GF-D8 (cell line): ENCODE results near the gene SEPTIN5.
"Not testable (repeated sequence)": the region's sequence is repeated elsewhere in the genome, so short reads cannot be mapped to it uniquely, and the experiment has no call there.

ENCODE experiments used
- DNase-seq: peaks from one replicate; lab custom pipeline; 2025; lab: John Stamatoyannopoulos, UW

The SEPTIN5 gene

DNA sequence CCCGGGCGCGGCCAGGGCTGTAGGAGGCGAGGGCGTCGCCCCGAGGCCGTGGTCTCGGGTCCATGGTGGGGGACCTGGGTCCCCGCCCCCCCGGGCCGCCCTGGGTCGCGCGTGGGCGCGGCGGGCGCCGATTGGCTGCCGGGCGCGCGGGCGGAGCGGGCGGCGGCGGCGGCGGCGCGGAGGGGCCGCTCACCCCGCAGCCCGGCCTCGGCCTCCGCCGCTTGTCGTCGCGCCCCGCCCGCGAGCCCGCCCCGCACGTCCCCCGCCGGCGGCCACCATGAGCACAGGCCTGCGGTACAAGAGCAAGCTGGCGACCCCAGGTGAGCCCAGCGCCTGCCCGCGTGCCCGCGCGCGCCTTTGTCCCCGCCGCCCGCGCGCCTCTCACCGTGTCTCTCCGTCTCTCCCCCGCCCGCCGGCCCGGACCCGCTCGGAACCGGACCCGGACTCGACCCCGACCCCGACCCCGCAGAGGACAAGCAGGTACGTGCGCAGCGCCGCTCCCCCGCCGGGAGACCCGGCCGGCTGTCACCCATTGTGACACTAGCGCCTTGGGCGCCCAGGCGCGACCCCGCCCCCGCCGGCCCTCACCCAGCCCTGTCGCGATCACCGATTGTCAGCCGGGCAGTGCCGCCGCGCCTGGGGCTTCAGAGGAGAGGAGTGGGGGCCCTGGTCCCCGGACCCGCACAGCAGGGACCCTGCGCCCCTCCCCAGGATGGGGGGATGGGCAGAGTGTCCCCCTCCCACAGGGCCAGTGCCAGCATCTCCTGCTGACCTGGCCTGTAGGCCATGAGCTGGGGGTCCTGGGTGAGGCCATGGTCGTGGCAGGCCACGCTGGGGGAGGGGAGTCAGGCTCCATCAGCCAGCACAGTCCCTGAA is at the start of gene SEPTIN5:
Gene SEPTIN5, plus strand, starts transcription at position 192 of the 876 bp plus-strand sequence. Its CDS starts 86 bp downstream, at position 278.
- no peak for DNase-seq

DNA sequence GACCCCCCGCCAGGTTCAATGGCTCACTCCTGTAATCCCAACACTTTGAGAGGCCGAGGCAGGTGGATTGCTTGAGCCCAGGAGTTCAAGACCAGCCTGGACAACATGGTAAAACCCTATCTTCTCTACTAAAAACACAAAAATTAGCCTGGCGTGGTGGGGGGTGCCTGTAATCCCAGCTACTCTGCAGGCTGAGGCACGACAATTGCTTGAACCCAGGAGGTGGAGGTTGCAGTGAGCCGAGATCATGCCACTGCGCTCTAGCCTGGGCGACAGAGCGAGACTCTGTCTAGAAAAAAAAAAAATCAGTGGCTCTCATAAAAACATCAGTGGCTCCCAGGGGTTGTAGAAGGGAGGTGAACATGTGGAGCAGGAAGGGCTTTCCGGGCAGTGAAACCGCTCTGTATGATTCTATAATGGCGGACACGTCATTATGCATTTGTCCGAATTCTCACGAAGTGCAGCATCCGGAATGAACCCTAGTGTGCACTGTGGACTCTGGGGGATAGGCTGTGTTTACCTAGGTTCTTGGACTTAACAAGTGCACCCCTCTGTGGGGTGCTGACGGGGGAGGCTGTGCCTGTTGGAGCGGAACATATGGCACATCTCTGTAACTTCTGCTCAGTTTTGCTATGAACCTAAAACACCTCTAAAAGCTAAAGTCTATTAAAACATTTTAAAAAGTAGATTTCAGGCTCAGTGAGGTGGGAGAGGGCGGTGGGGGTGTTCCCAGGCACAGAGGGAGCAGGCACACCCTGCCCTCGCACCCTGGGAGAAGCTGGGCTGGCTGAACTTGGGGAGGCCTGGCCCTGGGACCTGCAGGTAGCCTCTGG is 49.1 kb upstream of the SEPTIN5 start:
- no peak for DNase-seq

- no peak for DNase-seq
These were observed 48.3 kb upstream of the SEPTIN5 start for GRCh38 chr22:19665784-19666672.

DNA sequence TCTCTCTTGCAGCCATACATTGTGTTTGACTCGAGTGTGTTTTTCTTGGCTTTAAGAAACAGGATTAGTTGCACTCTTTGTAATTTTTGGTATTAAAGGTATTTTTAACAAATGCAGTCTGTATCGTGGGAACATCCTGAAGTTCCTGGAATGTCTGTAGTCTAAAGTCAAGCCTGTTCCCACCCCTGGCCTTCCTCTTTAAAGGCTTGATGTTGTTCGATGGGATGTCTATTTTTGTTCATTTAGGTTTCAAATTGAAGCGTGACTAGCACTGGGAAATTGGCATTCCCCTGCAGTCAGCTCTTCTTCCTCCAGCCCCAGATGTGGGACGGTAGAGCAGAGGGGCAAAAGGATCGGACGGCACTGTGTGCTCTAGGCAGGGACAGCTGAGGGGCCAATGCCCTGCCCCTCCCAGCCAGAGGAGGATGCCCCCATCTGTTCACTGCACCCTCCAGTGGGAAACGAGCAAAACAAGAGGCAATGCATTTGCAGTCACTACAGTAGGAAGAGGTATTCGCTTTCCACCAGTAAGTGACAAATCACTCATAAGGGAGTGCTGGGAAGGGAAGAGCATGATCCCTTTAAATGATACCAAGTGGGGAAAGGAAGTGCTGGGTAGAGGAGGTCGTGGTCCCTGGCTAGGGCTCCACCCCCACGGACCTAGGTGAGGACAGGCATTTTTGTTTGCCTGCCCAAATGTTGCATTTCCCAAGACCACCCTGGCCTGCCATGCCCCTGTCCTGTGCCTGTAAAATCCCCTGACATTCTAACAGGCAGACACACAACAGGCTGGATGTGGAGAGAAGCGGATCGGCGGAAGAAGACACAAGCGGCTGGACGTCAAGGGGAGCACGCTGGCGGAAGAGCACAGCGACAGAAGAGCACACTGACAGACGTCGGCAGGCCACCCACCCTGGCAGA is 47.4 kb upstream of the SEPTIN5 start:
- DNase-seq: no peak

DNA sequence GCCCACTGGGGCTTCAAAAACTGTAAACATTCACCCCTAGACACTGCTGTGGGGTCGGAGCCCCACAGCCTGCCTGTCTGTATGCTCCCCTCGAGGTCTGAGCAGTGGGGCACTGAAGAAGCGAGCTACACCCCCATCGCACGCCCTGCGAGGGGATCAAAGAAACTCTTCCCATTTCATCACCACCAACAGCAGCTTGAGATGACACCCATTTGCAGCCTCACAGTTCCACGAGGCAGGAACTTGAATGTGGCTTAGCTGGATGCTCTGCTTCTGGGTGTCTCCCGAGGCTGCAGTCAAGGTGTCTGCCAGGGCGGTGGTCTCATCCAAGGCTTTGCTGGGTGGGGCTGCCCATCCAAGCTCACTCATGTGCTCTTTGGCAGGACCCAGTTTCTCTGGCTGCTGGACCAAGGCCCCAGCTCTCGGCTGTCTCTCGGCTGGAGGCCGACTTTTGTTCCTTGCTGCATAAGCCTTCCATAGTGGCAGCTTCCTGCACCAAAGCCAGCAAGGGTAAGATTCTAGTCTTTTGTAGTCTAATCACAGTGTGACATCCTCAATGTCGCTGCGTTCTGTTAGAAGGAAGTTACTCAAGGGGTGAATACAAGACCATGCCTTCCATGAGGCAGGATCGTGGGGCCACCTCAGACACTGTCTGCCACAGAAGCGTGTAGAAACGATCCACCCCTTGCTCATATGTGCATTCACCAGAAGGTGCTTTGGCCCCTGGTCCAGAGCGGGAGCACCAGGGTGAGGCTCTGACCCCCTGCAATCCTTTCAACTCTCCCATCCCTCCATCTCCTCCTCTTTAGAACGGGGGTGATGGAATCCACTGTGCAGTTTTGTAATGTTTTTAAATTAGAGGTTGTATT is 46.2 kb upstream of the SEPTIN5 start:
- DNase-seq: no peak

GRCh38 chr22:19668748-19669147 is 45.6 kb upstream of the SEPTIN5 start:
- DNase-seq: no peak

DNA sequence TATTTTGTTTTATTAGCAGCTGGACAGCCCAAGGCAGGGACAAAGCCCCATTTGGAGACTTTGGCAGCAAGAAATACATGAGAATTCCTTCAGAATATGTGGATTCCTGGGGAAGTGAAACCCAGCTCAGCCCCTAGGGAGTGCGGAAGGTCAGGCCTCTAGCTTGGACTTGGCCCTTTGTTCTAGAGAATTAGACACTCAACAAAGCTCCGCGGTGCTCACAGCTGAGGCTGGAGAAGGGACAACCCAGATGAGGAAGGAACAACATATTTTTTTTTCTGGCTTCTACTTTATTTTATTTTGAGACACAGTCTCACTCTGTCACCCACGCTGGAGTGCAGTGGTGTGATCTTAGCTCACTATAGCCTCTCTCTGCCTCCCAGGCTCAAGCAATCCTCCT is 44.7 kb upstream of the SEPTIN5 start:
- DNase-seq: no peak

- DNase-seq: no peak
These were observed 43.0 kb upstream of the SEPTIN5 start for GRCh38 chr22:19671316-19671715.

DNA sequence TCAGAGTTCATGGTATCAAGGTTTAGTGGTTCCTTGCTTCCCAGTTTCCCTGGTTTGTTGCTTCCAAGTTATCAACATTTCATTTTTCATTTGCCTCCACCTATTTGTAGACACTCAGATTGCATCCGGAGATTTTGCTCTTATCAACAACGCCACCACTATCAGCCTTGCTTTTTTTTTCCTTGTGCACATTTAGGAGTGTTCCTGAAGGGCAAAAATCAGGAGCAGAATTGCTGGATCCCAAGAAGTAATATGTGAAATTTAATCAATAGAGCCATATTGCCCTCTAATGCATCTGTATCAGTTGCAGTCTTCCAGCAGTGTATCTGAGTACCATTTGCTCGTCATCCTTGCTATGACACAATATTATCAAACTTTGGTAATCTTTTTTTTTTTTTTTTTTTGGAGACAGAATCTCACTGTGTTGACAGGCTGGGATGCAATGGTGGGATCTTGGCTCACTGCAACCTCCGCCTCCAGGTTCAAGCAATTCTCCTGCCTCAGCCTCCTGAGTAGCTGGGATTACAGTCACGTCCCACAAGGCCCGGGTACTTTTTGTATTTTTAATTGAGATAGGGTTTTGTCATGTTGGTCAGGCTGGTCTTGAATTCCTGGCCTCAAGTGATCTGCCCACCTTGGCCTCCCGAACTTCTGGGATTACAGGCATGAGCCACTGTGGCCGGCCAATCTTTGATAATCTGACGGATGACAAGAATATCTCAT is 42.1 kb upstream of the SEPTIN5 start:
- DNase-seq: no peak

- DNase-seq: no peak
These were observed 40.6 kb upstream of the SEPTIN5 start for GRCh38 chr22:19673660-19674059.

- DNase-seq: no peak
These were observed 40.0 kb upstream of the SEPTIN5 start for GRCh38 chr22:19674129-19674928.

DNA sequence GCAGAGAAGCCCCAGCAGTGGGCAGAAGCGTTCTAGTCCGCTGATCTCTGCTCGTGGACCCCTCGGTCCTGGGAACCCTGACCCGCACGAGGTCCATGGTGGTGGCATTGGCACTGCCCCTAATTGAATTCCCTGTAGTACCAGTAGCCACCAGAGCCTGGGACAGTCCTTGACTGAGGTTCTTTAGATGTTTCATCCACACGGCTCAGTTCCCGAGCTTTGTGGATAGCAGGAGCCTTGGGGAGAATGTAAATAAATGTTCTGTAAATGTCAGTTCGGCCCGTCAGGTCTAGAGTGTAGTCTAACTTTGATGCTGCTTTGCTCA is 39.4 kb upstream of the SEPTIN5 start:
- DNase-seq: no peak

DNA sequence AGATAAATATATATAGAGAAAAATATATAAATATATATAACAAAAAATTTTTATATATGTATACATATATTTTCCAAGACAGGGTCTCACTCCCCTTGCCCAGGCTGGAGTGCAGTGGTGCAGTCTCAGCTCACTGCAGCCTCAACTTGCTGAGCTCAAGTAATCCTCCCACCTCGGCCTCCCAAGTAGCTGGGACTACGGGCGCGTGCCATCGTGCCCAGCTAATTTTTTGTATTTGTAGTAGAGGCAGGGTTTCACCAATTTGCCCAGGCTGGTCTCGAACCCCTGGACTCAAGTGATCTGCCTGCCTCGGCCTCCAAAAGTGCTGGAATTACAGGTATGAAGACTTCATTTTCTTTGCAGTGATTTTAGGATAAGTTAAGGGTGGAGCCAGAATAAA is 38.9 kb upstream of the SEPTIN5 start:
- no peak for DNase-seq

DNA sequence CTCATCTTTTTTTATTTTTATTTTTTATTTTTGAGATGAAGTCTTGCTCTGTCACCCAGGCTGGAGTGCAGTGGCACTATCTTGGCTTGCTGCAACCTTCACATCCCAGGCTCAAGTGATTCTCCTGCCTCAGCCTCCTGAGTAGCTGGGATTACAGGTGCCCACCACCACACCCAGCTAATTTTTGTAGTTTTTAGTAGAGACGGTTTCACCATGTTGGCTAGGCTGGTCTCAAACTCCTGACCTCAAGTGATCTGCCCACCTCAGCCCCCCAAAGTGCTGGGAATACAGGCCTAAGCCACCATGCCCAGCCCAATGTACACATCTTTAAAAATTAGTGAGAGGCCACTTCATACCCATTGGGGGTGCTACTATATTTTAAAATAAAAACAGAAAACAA is 37.9 kb upstream of the SEPTIN5 start:
- DNase-seq: not testable (repeated sequence)

DNA sequence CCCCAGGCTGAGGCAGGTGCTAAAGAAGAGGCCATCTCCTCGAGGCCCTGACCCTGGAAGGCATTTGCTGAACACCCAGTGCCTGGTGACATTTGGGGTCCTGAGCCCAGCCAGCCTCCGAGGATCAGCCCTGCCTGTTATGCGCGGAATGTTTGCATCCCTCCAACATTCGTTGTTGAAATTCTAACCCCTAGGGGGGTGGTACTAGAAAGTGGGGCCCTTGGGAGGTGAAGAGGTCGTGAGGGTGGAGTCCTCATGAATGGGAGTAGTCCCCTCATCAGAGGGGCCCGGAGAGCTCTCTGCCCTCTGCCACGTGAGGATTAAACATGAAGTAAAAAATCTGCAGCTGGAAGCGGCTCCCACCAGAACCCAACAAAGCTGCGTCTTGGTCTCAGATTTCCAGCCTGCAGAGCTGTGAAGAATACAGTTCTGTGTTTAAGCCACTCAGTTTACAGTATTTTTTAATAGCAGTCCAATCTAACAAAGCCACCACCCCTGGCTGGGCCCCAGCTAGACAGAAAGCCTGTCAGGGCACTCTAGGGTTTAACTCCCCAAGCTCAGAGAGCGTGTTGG is 35.3 kb upstream of the SEPTIN5 start:
- no peak for DNase-seq

DNA sequence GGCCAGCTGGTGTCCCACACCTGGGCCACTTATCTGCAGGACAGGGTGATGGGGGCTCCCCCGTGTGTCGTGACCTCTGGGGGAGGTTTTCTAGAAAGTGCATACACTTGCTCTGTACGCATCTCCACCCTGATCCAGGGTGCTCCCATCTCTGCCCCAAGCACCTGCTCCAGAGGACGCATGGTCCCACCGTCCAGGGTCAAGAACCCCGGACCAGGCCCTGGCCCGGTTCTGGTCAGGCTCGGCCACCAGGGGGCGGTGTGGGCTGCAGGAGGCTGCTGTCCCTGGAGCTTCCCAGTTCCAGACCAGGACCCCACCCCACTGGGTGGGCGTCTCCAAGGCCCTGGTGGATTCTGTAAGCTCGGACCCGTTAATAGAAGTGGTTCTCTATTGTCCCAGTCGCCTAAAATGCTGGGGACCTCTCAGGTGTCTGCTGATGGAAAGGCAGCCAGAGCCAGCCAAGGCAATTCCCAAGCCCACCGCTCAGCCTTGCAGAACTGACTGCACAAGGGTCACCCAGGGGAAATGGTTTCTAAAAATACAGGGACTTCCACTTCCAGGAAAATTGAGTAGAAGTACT is 34.7 kb upstream of the SEPTIN5 start:
- no peak for DNase-seq

GRCh38 chr22:19680287-19680881 is 33.9 kb upstream of the SEPTIN5 start:
- DNase-seq: no peak
